PFSK-1 (cell line): ENCODE measurements around the gene FAM50B.

Source experiments
- FOXP2 ChIP-seq: optimal IDR thresholded peaks from 2 replicates; pipeline ENCODE3; 2011; ENCODE audit warnings: borderline replicate concordance, control low read depth, inconsistent platforms; ENCODE audit not compliant: insufficient read depth; ENCODE audit errors: extremely low read length, extremely low read depth
- POLR2AphosphoS5 ChIP-seq: IDR thresholded peaks from 2 replicates; pipeline ENCODE4 v1.6.1; 2012; ENCODE audit warnings: low read depth, mild to moderate bottlenecking, control low read depth, low read length, moderate library complexity
- REST ChIP-seq, 2 experiments: IDR thresholded peaks; 2 replicates each; pipeline versions ENCODE4 v1.6.1 to v1.8.0; 2011 to 2012; ENCODE audit warnings: low read depth in 2 of 2, low read length in 2 of 2, control low read depth in 1 of 2, inconsistent platforms in 1 of 2, mild to moderate bottlenecking in 1 of 2, moderate library complexity in 1 of 2; ENCODE audit not compliant: insufficient read depth in 1 of 2
- SIN3A ChIP-seq: IDR thresholded peaks from 2 replicates; pipeline ENCODE4 v1.6.1; 2012; ENCODE audit warnings: mild to moderate bottlenecking, low read length, moderate library complexity, borderline replicate concordance; ENCODE audit not compliant: insufficient read depth
- TAF1 ChIP-seq: IDR thresholded peaks from 2 replicates; pipeline ENCODE4 v1.6.1; 2012; ENCODE audit warnings: low read length, control low read depth, borderline replicate concordance; ENCODE audit not compliant: insufficient read depth

FAM50B gene

GRCh38 chr6:3803627-3804468 lies 45.3 kb upstream of the FAM50B start:
- no peak for TF ChIP-seq FOXP2
- TF ChIP-seq SIN3A, result no peak
- no peak for TF ChIP-seq REST (IDR thresholded peaks at IDR 0.05; ENCODE audit: insufficient read depth in 1 of 2, low read depth in 2 of 2, low read length in 2 of 2)
- TF ChIP-seq TAF1, result no peak
- TF ChIP-seq POLR2AphosphoS5, result no peak

- no peak for TF ChIP-seq TAF1
- TF ChIP-seq REST (IDR thresholded peaks at IDR 0.05; ENCODE audit: insufficient read depth in 1 of 2, low read depth in 2 of 2, low read length in 2 of 2), result no peak
- TF ChIP-seq FOXP2, result no peak
- TF ChIP-seq SIN3A, result no peak
- TF ChIP-seq POLR2AphosphoS5, result no peak
These were observed 44.2 kb upstream of the FAM50B start for GRCh38 chr6:3804964-3805363.

- TF ChIP-seq REST (IDR thresholded peaks at IDR 0.05; ENCODE audit: insufficient read depth in 1 of 2, low read depth in 2 of 2, low read length in 2 of 2), result no peak
- no peak for TF ChIP-seq FOXP2
- no peak for TF ChIP-seq TAF1
- no peak for TF ChIP-seq POLR2AphosphoS5
- TF ChIP-seq SIN3A, result no peak
These were observed 43.6 kb upstream of the FAM50B start for GRCh38 chr6:3805448-3806123.

- TF ChIP-seq POLR2AphosphoS5 (no peak), REST (IDR thresholded peaks at IDR 0.05; ENCODE audit: insufficient read depth in 1 of 2, low read depth in 2 of 2, low read length in 2 of 2) (no peak), TAF1 (no peak), SIN3A (no peak), FOXP2 (no peak)
These were observed 42.8 kb upstream of the FAM50B start for GRCh38 chr6:3806169-3806922.
